Left hindlimb (tissue), 1 donor: ENCODE results near the gene BAHCC1.

Experiments used
- DNase-seq: peaks from one replicate; pipeline ENCODE4 v3.0.0-alpha.2; 2018

Gene BAHCC1

DNA sequence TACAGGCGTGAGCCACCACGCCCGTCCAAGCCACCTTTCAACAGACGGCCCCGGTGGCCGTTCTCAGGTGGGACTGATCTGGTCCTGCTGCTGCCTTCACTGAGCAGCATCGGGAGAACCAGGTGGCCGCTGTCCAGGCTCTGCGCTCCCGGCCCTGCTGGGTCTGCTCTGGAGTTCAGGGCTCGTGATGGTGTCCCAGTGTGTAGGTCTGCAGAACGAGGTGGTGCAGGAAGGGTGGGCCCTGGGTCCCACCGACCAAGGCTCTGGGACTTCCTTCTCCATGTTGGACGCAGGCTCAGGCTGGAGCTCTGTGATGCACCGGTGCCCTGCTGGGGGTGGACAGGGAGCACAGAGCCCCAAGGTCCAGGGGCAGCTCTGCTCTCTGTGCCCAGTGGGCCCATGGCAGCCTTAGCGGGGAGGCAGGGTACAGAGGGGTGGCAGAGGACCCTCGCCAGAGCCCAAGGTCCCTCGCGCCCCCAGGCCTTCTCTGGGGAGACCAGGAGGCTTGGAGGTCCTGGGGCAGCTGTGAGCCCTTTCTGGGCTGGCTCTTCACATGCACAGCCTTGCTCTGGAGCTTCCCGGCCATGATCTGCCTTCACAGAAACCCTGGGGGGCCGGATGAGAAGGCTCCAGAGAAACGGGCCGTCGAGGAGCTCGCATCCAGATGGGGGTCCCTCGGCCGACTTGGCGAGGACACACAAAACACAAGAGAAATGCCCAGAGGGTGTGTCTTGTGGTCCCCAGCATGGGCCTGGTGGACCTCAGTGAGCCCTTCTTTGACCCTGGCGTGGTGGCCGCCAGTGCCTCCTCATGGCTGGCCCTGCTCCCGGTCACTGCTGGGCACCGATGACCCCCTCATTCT is 26.9 kb upstream of the BAHCC1 start:
- DNase-seq, result no peak

DNA sequence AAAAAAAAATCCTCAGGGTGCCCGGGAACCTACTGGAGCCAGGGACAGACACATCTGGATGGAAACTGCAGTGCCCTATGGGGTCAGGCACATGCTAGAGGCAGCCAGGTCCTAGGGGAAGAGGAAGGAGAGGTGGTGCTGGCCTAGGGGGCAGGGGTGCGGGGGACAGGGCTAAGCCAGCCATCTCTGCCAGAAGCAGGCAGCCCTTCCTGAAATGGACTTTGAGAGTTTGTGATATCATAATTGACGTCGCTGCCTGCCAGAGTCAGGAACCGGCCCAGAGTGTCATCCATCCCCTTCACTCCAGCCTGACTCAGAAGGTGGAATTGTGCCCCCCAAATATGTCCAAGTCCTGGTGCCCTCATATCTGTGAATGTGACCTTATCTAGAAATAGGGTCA is 25.0 kb upstream of the BAHCC1 start:
- DNase-seq, result no peak

DNA sequence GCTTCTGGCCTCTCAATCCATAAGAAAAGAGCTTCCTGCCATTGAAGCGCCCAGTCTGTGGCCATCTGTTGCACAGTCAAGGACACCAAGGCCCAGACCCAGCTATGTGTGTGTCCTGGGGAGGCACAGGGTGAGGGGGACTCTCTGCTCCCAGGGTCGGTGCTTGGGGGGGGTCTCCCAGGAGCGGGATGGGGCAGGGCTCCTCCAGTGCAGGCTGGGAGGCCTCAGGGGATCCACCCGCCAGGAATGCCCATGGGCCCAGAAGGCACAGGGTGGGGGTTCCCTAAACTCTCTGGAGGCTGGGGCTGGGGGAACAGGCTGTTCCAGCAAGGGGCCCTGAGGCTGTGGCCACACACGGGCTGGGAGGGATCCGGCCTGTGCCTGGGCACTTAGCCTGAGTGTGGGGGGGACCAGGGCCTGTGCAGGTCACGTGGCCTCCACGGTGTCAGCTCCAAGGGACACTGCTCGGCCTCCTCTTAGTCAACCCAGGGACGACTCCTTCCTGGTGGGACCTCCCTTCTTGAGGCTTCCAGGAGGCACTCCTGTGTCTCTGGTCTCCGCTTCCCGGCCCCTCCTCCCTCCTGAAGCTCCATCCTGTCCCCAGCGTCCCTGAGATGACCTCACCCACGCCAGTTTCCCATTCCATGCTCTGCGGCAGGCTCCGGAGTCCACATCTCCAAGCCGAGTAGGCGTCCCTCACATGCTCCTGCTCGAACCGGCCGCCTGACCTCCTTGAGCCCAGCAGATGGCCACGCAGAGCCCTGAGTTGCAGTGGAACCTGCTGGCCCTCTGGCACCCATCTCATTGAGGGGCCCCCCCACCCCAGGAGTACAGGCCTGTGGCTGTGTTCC is 23.1 kb upstream of the BAHCC1 start:
- peak; percentile 68 for DNase-seq

DNA sequence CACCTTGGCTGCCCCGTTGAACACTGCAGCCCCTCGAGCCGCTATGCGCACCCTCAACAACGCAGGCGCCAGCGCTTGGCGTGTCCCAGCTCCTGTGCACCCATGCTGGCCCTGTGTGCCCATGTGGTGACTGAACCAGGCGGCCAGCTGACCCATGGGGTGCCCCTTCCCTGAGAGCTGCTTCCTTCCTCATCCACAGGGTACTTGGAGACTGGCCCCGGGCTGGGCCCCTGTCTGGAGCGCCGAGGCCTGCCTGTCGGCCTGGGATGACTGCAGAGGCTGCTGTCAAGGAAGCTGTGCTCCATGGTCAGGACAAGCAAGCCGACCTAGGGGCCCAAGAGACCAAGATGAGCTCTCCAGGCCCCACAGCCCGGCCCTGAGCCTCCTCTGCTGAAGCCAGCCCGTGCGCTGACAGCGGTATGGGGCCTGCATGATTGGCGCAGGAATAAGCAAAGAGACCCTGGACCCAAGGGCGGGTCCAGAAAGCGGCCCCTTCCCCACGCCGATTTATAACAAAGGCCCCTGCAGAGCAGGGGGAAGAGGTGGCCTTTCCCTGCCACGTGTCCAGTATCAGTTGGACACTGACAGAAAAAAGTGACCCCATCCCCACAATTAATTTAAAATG is 21.6 kb upstream of the BAHCC1 start:
- peak; percentile 19 for DNase-seq

DNA sequence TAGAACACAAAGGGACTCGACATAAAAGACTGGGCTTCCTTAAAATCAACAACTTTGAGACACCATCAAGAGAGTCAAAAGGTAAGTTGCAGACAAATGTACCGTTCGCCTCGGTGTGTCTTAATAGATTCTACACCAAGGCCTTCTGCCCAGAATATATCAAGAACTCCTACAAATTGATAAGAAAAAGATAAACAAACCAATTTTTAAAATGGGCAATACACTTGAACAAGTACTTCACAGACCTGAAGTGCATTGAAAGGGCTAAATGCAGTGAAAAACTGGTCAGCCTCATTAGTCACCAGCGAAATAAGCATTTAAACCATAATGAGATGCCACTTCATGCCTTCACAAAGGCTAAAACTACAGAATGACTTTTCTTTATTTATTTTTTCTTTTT is 20.4 kb upstream of the BAHCC1 start:
- DNase-seq, result no peak

DNA sequence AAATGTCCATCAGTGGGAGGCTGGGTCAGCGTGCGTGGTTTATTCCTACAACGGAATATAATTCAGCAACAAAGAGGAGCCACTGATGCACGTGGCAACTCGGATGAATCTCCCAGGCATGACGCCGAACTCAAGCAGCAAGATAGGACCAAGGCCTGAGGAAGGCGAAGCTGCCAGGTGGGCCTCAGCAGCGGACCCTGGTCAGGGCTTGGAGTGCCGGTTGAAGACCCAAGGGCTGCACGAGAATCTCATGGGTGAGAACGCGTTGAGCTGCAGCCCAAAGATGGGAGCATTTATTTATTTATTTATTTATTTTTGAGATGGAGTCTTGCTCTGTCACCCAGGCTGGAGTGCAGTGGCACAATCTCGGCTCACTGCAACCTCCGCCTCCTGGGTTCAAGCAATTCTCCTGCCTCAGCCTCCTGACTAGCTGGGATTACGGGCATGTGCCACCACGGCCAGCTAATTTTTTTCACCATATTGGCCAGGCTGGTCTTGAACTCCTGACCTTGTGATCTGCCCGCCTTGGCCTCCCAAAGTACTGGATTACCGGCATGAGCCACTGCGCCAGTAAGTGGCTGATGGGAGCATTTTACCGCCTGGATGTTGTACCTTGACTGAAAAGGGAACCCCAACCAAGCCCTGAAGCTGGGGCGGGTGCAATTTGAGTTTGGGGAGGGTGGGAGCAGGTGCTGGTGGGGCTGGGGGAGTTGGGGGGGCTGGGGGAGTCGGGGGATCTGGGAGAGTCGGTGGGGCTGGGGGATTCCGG is 18.1 kb upstream of the BAHCC1 start:
- DNase-seq, result peak; percentile 3

DNA sequence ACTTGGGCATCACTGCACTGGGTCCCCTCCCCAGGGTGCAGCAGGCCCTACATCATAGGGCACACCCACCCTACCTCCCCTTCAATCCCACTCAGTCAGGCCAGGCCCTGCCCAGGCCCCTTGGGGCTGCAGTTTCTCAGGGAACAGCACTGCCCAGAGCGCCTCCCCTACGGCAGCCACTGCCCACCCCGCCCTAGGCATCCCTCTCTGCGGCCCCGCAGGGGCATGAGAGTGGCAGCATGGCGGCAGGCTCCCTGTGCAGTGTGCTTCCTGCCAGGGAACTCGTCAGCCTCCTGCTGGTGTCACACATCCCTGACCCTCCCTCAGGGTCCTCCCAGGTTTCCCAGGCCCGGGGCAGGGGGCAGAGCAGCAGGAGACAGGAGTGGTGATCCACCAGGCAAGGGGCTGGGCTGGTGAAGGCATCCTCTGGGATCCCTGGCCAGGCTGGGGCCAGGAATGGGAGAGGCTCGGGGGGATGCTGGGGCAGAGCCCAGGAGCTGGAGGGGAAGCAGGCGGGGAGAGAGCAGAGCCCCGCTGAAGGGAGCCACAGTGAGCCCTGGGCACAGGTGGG is 16.2 kb upstream of the BAHCC1 start:
- peak; percentile 3 for DNase-seq

DNA sequence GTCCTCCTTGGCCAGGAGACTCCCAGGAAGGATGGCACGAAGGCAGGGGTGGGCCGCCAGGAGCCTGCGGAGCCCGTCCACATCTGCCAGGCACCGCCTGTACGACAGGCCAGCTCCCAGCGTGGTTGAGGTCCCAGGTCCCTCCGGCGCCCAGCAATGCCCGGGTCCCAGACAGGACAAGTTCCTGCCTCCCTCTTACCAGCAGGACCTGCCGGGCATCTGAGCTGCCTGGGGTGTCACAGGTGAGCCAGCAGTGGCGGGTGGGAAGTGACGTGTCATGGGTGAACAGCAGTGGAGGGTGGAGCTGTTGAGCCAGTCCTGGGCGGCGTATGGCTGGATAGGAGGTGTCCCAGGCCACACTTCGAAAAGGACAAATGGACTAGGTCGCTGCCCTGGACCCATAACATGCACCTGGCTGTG is 15.7 kb upstream of the BAHCC1 start:
- DNase-seq, result peak; percentile 33

GRCh38 chr17:81380131-81380530 is 15.1 kb upstream of the BAHCC1 start:
- DNase-seq, result peak; percentile 10

- DNase-seq, result peak; percentile 48
Measured at GRCh38 chr17:81380666-81381518, 14.4 kb upstream of the BAHCC1 start.

- peak; percentile 29 for DNase-seq
Measured at GRCh38 chr17:81381632-81382577, 13.4 kb upstream of the BAHCC1 start.

DNA sequence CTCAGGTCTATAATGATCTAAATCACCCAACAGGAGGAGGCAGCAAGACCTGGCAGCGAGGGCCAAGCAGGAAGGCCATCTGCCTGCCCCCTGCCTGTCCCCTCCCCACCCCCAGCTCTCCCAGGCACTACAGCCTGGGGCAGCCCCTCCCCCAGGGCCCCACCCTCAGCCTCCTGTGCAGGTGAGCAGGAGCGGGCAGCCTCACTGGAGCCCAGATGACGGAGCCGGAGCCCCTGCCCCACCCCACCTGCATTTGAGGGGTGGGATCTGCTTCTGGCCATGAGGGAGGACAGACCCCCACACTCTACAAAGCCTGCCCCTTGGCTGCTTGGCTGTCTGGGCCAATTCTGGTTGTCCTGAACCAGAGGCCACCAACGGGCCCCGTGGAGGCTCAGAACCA is 12.4 kb upstream of the BAHCC1 start:
- no peak for DNase-seq

- DNase-seq, result peak; percentile 28
Measured at GRCh38 chr17:81383504-81384421, 11.5 kb upstream of the BAHCC1 start.

- DNase-seq, result peak; percentile 33
Measured at GRCh38 chr17:81384929-81385319, 10.3 kb upstream of the BAHCC1 start.

- peak; percentile 75 for DNase-seq
Measured at GRCh38 chr17:81385320-81386111, 9.7 kb upstream of the BAHCC1 start.

DNA sequence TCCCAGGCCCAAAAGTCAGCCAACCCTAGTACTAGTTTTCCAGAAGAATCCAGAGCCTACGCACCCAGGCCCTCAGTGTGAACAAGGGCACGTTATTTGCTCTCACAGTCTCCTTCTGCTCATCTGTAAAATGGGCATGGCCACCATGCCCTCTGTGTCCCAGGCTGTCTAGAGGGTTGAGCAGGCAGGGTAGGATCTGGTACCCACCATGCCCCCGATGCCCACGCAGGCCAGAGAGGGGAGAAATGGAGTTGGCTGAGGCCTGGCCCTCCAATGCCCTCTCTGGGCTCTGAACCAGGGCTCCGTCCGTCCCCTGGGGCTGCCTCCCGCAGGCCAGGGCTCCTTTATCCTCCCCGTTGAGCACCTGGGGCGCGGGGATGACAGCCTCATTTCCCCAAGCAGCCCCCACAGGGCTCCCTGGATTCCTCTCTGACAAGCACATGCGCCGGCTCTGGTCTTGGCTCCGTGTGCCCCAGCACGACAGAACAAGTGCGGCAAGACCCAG is 9.1 kb upstream of the BAHCC1 start:
- DNase-seq, result no peak

- DNase-seq, result peak; percentile 76
Measured at GRCh38 chr17:81386646-81387099, 8.6 kb upstream of the BAHCC1 start.
